Stimulated activated effector memory CD8-positive, alpha-beta T cell treated with anti-CD3 and anti-CD28 coated beads, Interleukin-12 subunit alpha, Interleukin-12 subunit beta, amount 100 ng/mL, for 72 hours (primary cell): ENCODE results near the gene SOX1.

Experiments
- ATAC-seq: fragments of 150-1000 bp; cut with Tn5 transposase; 2 replicates; pipeline ENCODE4 v1.10.0; 2021
- DNase-seq, 2 donors: peaks; one replicate each; pipeline ENCODE4 v3.0.0; 2021 to 2022; ENCODE audit warnings: low spot score in 2 of 2
- H3K27ac Mint-ChIP-seq: one replicate; pipeline ENCODE4 v1.8.0; 2022; ENCODE audit warnings: mild to moderate bottlenecking, mixed read lengths
- H3K36me3 Mint-ChIP-seq: one replicate; pipeline ENCODE4 v1.8.0; 2022; ENCODE audit warnings: mild to moderate bottlenecking, mixed read lengths
- H3K4me1 Mint-ChIP-seq: one replicate; pipeline ENCODE4 v1.8.0; 2022; ENCODE audit warnings: mixed read lengths
- H3K4me3 Mint-ChIP-seq: one replicate; pipeline ENCODE4 v1.8.0; 2022; ENCODE audit warnings: mild to moderate bottlenecking, mixed read lengths
- H3K9me3 Mint-ChIP-seq: one replicate; pipeline ENCODE4 v1.8.0; 2022; ENCODE audit warnings: mixed read lengths

SOX1 gene

GRCh38 chr13:112055915-112056269 lies 11.1 kb upstream of the SOX1 start:
- H3K4me1 Mint-ChIP-seq: no peaks in the 10 kb centered on the region
- H3K9me3 Mint-ChIP-seq: no peaks in the 10 kb centered on the region
- peaks cover 7% of the 10 kb centered on the region for H3K36me3 Mint-ChIP-seq
- H3K27ac Mint-ChIP-seq: no peak overlapping the region
- no peak overlapping the region for H3K4me3 Mint-ChIP-seq
- DNase-seq (no peak), ATAC-seq (no peak)

- Mint-ChIP-seq H3K27ac (no peak overlapping the region), H3K36me3 (peaks cover 7% of the 10 kb centered on the region), H3K4me3 (no peak overlapping the region), H3K9me3 (no peaks in the 10 kb centered on the region), H3K4me1 (no peaks in the 10 kb centered on the region)
- DNase-seq (no peak), ATAC-seq (no peak)
These were observed 10.6 kb upstream of the SOX1 start for GRCh38 chr13:112056284-112056727.

- Mint-ChIP-seq H3K4me3 (no peak overlapping the region), H3K4me1 (no peaks in the 10 kb centered on the region), H3K36me3 (peaks cover 7% of the 10 kb centered on the region), H3K27ac (no peak overlapping the region), H3K9me3 (no peaks in the 10 kb centered on the region)
- no peak for DNase-seq
- ATAC-seq: no peak
These were observed 10.1 kb upstream of the SOX1 start for GRCh38 chr13:112056739-112057438.

- no peaks in the 10 kb centered on the region for H3K4me1 Mint-ChIP-seq
- ATAC-seq (no peak), DNase-seq (no peak)
- H3K4me3 Mint-ChIP-seq: no peak overlapping the region
- no peak overlapping the region for H3K27ac Mint-ChIP-seq
- H3K9me3 Mint-ChIP-seq: no peaks in the 10 kb centered on the region
- H3K36me3 Mint-ChIP-seq: peaks cover 7% of the 10 kb centered on the region
These were observed 9.6 kb upstream of the SOX1 start for GRCh38 chr13:112057439-112057735.

GRCh38 chr13:112057736-112058518 lies 9.0 kb upstream of the SOX1 start:
- Mint-ChIP-seq H3K4me3 (no peak overlapping the region), H3K27ac (no peak overlapping the region), H3K9me3 (no peaks in the 10 kb centered on the region), H3K4me1 (peaks cover under 1% of the 10 kb centered on the region), H3K36me3 (peaks cover 7% of the 10 kb centered on the region)
- no peak for ATAC-seq
- no peak for DNase-seq

GRCh38 chr13:112058519-112058873 lies 8.5 kb upstream of the SOX1 start:
- no peak overlapping the region for H3K4me3 Mint-ChIP-seq
- no peak for ATAC-seq
- no peaks in the 10 kb centered on the region for H3K9me3 Mint-ChIP-seq
- peaks cover 7% of the 10 kb centered on the region for H3K36me3 Mint-ChIP-seq
- no peak overlapping the region for H3K27ac Mint-ChIP-seq
- DNase-seq: no peak
- peaks cover 6% of the 10 kb centered on the region for H3K4me1 Mint-ChIP-seq

GRCh38 chr13:112058941-112059340 lies 8.0 kb upstream of the SOX1 start:
- Mint-ChIP-seq H3K36me3 (peaks cover 7% of the 10 kb centered on the region), H3K27ac (no peak overlapping the region), H3K4me3 (no peak overlapping the region), H3K4me1 (peaks cover 6% of the 10 kb centered on the region), H3K9me3 (no peaks in the 10 kb centered on the region)
- no peak for ATAC-seq
- DNase-seq: no peak

GRCh38 chr13:112059457-112060281 lies 7.3 kb upstream of the SOX1 start:
- Mint-ChIP-seq H3K4me3 (no peak overlapping the region), H3K4me1 (peaks cover 6% of the 10 kb centered on the region), H3K27ac (no peak overlapping the region), H3K9me3 (no peaks in the 10 kb centered on the region), H3K36me3 (peaks cover 7% of the 10 kb centered on the region)
- ATAC-seq (no peak), DNase-seq (no peak)

GRCh38 chr13:112060282-112060830 lies 6.6 kb upstream of the SOX1 start:
- Mint-ChIP-seq H3K9me3 (no peaks in the 10 kb centered on the region), H3K27ac (no peak overlapping the region), H3K4me1 (peaks cover 6% of the 10 kb centered on the region), H3K4me3 (no peak overlapping the region), H3K36me3 (peaks cover 2% of the 10 kb centered on the region)
- ATAC-seq (no peak), DNase-seq (no peak)

GRCh38 chr13:112060899-112061366 lies 6.0 kb upstream of the SOX1 start:
- no peak overlapping the region for H3K27ac Mint-ChIP-seq
- H3K36me3 Mint-ChIP-seq: peaks cover 5% of the 10 kb centered on the region
- ATAC-seq (no peak), DNase-seq (no peak)
- H3K4me1 Mint-ChIP-seq: peaks cover 6% of the 10 kb centered on the region
- H3K4me3 Mint-ChIP-seq: no peak overlapping the region
- H3K9me3 Mint-ChIP-seq: no peaks in the 10 kb centered on the region

- DNase-seq: no peak
- Mint-ChIP-seq H3K27ac (no peak overlapping the region), H3K36me3 (peaks cover 9% of the 10 kb centered on the region), H3K4me1 (peaks cover 6% of the 10 kb centered on the region), H3K4me3 (no peak overlapping the region), H3K9me3 (no peaks in the 10 kb centered on the region)
- ATAC-seq: peak; percentile 24
These were observed 5.4 kb upstream of the SOX1 start for GRCh38 chr13:112061367-112062061.

GRCh38 chr13:112062072-112062567 lies 4.8 kb upstream of the SOX1 start:
- DNase-seq (no peak), ATAC-seq (no peak)
- Mint-ChIP-seq H3K4me3 (no peak overlapping the region), H3K4me1 (peaks cover 6% of the 10 kb centered on the region), H3K36me3 (peaks cover 9% of the 10 kb centered on the region), H3K27ac (no peak overlapping the region), H3K9me3 (no peaks in the 10 kb centered on the region)

GRCh38 chr13:112062571-112063570 lies 4.1 kb upstream of the SOX1 start:
- Mint-ChIP-seq H3K9me3 (no peaks in the 10 kb centered on the region), H3K4me3 (no peak overlapping the region), H3K36me3 (peaks cover 14% of the 10 kb centered on the region), H3K27ac (no peak overlapping the region), H3K4me1 (peaks cover 6% of the 10 kb centered on the region)
- DNase-seq (no peak), ATAC-seq (no peak)

- ATAC-seq: no peak
- DNase-seq: no peak
- H3K9me3 Mint-ChIP-seq: no peaks in the 10 kb centered on the region
- peaks cover 6% of the 10 kb centered on the region for H3K4me1 Mint-ChIP-seq
- no peak overlapping the region for H3K4me3 Mint-ChIP-seq
- peaks cover 16% of the 10 kb centered on the region for H3K36me3 Mint-ChIP-seq
- no peak overlapping the region for H3K27ac Mint-ChIP-seq
These were observed 3.1 kb upstream of the SOX1 start for GRCh38 chr13:112063807-112064206.
